ENCODE results near the gene AP1M1.

DNA sequence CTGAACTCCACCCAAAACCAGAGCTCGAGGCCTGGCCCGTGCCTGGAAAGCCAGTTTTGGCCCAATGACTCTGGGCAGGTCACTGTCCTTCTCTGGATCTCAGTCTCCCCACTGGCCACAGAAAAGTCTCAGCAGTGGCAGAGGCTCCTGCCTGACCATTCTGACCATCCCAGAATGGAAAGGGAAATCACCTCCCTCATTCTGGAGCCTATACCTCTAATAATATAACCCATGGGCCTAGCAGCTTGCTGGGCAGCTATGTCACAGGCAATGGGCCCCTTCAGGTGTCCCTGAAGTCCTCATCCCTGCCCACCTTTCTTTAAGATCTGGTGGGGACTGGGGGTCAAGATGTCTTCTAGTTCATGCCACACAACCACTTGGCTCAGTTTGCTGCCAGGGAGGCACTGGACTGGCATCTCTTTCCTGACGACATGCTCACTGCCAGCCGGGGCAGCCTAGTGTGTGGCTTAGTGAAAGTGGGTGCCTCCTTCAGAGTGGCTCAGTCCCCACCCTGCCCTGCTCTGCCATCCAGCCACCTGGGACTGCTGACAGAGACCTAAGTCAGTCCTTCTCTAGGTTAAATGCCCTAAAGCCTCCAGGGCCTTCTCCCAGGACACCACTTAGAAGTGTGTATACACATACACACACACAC lies 62.6 kb downstream of the AP1M1 start:
- TF ChIP-seq, protein P1, sequence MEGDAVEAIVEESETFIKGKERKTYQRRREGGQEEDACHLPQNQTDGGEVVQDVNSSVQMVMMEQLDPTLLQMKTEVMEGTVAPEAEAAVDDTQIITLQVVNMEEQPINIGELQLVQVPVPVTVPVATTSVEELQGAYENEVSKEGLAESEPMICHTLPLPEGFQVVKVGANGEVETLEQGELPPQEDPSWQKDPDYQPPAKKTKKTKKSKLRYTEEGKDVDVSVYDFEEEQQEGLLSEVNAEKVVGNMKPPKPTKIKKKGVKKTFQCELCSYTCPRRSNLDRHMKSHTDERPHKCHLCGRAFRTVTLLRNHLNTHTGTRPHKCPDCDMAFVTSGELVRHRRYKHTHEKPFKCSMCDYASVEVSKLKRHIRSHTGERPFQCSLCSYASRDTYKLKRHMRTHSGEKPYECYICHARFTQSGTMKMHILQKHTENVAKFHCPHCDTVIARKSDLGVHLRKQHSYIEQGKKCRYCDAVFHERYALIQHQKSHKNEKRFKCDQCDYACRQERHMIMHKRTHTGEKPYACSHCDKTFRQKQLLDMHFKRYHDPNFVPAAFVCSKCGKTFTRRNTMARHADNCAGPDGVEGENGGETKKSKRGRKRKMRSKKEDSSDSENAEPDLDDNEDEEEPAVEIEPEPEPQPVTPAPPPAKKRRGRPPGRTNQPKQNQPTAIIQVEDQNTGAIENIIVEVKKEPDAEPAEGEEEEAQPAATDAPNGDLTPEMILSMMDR (IDR thresholded peaks at IDR 0.05), result no peak
- TF ChIP-seq POLR2A (IDR thresholded peaks at IDR 0.05) (no peak), EP300 (IDR thresholded peaks at IDR 0.05) (no peak)

Data from tibial nerve (tissue), 4 donors.